AG10803 (cell line): ENCODE results near the gene SNAP29.

Experiments used
- DNase-seq: peaks from one replicate; pipeline ENCODE4 v3.0.0; 2010; ENCODE audit warnings: low read depth
- H3K4me3 ChIP-seq: 2 replicates; pipeline ENCODE4 v1.5.1; 2011; ENCODE audit warnings: mild to moderate bottlenecking, low read length, control low read depth
- TF ChIP-seq, protein P1 (sequence below): conservative IDR thresholded peaks from 2 replicates; pipeline ENCODE4 v1.5.1; 2011; ENCODE audit warnings: mild to moderate bottlenecking, low read length, control low read depth, inconsistent platforms

The SNAP29 gene

DNA sequence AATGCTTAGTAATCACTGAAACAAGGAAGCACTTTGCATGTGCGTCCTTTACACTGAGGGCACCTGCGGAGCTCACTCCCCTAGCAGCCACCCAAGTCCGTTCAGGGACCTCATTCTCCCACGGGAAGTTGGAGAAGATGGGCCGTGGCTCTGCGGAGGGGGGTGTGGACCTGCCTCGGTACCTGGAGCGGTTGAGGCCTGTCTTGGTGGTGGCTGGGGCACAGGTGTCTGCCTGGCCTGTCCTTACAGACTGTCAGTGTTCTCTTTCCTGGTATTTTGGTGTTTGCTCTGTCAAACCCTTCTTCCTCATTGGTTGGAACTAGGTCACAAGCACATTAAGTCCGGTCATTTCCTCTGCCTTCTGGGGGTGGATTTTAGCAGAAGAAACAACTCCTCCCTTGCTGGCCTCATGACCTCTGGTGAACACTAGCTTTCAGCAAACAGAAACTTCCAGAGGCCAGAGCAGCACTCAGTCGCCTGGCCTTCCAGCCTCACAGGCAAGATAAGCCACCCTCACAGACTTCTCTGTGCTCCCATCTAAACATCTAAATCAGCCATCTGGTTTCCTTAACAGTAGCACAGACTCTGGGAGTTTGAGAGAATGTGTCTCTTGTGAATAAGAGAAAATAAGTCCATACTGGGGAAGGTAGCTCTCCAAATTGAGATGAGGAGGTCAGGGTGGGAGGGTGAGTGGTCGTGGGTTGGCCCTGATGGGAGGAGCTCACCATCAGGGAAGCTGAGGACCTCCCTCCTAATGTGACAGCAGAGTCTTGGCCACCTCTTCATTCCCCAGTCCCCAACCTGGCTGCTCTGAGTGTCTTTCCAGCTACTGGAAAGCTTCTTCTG, 8.6 kb downstream of the SNAP29 start:
- TF ChIP-seq, protein P1, sequence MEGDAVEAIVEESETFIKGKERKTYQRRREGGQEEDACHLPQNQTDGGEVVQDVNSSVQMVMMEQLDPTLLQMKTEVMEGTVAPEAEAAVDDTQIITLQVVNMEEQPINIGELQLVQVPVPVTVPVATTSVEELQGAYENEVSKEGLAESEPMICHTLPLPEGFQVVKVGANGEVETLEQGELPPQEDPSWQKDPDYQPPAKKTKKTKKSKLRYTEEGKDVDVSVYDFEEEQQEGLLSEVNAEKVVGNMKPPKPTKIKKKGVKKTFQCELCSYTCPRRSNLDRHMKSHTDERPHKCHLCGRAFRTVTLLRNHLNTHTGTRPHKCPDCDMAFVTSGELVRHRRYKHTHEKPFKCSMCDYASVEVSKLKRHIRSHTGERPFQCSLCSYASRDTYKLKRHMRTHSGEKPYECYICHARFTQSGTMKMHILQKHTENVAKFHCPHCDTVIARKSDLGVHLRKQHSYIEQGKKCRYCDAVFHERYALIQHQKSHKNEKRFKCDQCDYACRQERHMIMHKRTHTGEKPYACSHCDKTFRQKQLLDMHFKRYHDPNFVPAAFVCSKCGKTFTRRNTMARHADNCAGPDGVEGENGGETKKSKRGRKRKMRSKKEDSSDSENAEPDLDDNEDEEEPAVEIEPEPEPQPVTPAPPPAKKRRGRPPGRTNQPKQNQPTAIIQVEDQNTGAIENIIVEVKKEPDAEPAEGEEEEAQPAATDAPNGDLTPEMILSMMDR, result no peak
- DNase-seq, result no peak
- no peak overlapping the region for H3K4me3 ChIP-seq

DNA sequence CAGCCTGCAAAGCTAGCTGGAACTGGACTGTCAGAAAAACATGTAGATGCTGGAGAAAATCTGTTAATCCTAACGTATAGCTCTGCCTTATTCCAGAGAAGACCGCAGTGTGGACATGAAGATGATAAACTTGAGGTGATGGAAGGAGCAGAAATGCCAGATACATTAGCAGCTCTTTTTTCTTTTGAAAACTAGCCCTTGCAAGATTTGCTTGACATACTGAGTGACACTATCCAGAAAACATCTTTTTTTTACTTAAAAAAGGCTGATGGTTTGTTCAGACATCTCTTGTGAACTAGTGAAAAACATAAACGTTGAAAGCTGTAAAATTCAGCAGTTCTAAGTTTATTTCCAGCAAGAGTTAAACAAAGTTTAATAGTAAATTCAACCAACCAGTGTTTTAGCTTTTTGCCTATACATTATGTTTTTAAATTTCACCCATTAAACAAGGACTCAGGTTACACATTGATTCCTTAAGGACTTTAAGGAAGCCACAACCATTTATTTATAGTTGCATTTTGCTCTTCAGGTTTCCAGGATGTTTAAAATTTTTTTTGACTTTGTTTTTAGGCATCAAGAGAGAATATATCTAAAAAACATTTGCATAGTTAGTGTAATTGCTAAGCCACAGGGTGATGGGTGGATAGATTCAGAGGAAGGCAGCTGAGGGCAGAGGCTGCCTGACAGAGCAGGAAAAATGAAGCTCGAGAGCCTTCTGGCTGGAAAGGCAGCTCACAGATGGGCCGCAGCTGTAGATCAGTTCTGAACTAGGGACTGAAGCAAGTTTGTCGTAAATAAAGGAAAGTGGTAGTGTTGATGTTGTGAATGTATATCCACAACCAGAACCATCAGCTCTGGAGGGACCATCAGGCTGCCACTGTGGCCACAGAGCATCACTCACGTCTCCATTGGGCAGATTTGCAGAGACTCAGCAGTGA, 9.5 kb downstream of the SNAP29 start:
- DNase-seq, result peak; percentile 45
- TF ChIP-seq, protein P1, result no peak
- H3K4me3 ChIP-seq, result no peak overlapping the region

DNA sequence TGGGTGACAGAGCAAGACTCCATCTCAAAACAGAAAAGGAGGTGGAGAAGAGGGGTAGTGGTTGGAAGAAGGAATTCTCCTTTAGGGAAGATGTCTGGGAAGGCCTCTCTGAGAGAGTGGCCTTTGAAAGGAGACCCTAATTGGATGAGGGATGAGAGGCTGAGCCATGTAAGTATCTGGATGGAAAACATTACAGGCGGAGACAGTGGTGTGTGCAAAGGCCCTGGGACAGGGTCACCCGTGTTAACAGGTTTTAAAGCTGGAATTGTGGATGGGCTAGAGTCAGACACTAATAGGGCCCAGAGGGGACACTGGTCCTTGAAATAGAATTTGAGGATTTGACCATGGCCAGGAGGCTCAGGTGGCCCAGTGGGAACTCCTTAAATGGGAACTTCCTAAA, 10.4 kb downstream of the SNAP29 start:
- TF ChIP-seq, protein P1, result no peak
- no peak for DNase-seq
- H3K4me3 ChIP-seq, result no peak overlapping the region

DNA sequence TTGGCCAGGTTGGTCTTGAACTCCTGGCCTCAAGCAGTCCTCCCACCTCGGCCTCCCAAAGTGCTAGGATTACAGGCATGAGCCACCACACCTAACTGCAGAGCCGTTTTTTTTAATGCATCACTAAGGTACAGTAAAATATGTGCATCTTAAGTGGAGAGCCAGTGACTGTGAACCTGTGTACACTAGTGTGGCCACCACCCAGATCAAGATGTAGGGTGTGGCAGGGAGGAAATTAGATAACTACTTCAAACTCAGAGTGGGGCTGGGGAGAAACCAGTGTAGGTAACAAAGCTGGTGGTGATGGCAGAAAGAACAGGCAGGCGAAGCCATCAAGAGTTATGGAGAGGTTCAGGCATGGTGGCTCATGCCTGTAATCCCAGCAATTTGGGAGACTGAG, 14.4 kb downstream of the SNAP29 start:
- no peak for DNase-seq
- TF ChIP-seq, protein P1, result no peak

DNA sequence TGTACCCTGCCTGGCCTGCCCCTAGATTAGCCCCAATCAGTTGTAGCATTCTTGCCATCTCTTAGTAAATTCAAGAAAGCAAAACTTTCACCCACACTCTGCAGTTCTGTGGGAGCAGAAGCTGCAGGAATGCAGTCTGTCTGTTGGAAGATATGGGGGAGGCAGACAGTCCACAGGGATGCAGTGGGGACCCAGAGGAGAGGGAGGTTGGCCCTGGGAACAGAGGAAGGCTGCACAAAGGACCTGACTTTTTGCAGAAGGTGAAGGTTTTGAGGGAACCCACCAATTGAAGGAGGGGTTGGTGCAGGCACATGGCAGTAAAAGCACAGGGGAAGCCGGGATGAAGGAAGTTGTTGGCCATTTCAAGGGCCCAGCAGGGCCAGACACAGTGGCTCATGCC, 16.5 kb downstream of the SNAP29 start:
- TF ChIP-seq, protein P1, result no peak
- H3K4me3 ChIP-seq, result no peak overlapping the region
- no peak for DNase-seq

More for the DNA sequence above, 14.4 kb downstream of the SNAP29 start:
- no peak overlapping the region for H3K4me3 ChIP-seq

DNA sequence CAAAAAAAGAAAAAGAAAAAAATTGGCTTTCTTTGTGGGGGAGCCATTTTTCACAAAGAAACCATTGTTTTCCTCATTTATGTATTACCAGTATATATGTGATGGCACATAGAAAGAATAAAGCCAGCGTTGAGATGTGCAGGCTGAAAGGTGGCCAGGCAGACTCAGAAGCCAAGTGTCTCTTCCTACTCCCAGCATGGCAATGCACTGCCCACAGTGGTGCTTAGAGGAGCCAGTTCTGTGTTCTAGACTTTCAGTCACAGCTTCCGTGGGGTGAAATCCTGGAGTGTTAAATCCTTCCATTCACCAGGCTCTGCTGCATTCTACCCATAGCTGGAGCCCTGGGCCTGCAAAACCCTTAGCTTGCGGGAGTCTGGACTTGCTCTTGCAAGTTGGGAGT, 18.9 kb downstream of the SNAP29 start:
- TF ChIP-seq, protein P1, result no peak
- DNase-seq, result no peak
- no peak overlapping the region for H3K4me3 ChIP-seq
